HG03064 (cell line): ENCODE measurements around the gene COPS6.

ENCODE experiments used
- ATAC-seq: cut with Tn5 transposase; IDR thresholded peaks from one replicate; pipeline ENCODE4 v1.9.1; 2021; ENCODE audit warnings: low read depth; ENCODE audit not compliant: unreplicated experiment

Gene COPS6

GRCh38 chr7:100077205-100077604, 11.6 kb upstream of the COPS6 start:
- ATAC-seq, result no peak

GRCh38 chr7:100079024-100079560, 9.7 kb upstream of the COPS6 start:
- no peak for ATAC-seq

- ATAC-seq, result peak; percentile 5
Measured at GRCh38 chr7:100080907-100081534, 7.7 kb upstream of the COPS6 start.

GRCh38 chr7:100081535-100082102, 7.2 kb upstream of the COPS6 start, which contains the start of gene ZNF3:
Gene ZNF3 (minus strand): TSS chr7:100081723. CDS start chr7:100077357, 4,366 bp downstream.
- peak; percentile 75 for ATAC-seq

- no peak for ATAC-seq
Measured at GRCh38 chr7:100082978-100083377, 5.8 kb upstream of the COPS6 start.

- no peak for ATAC-seq
Measured at GRCh38 chr7:100085515-100085914, 3.3 kb upstream of the COPS6 start.

- ATAC-seq, result no peak
Measured at GRCh38 chr7:100087055-100087750, 1.6 kb upstream of the COPS6 start.

GRCh38 chr7:100088095-100088620, 611 bp upstream of the COPS6 start:
- no peak for ATAC-seq

- ATAC-seq, result no peak
Measured at GRCh38 chr7:100089458-100090196, 858 bp downstream of the COPS6 start.

GRCh38 chr7:100090527-100091410, 2.0 kb downstream of the COPS6 start:
- ATAC-seq, result no peak

- no peak for ATAC-seq
Measured at GRCh38 chr7:100091411-100092181, 2.8 kb downstream of the COPS6 start.

- no peak for ATAC-seq
Measured at GRCh38 chr7:100093054-100093453, 4.3 kb downstream of the COPS6 start.

- no peak for ATAC-seq
Measured at GRCh38 chr7:100093498-100093897, 4.7 kb downstream of the COPS6 start.

GRCh38 chr7:100093925-100094486, 5.2 kb downstream of the COPS6 start:
- no peak for ATAC-seq

- ATAC-seq, result no peak
Measured at GRCh38 chr7:100095289-100095688, 6.5 kb downstream of the COPS6 start.

- no peak for ATAC-seq
Measured at GRCh38 chr7:100095704-100096103, 6.9 kb downstream of the COPS6 start.

GRCh38 chr7:100098913-100099312, 10.1 kb downstream of the COPS6 start:
- no peak for ATAC-seq

- no peak for ATAC-seq
Measured at GRCh38 chr7:100099452-100099851, 10.7 kb downstream of the COPS6 start.
